ENCODE results near the gene MAP3K14. TPM values are rescaled to one million over a fixed set of nuclear protein-coding genes. Genes with fewer than 3 reads are reported as not detected.

MAP3K14 gene
- total and polyA plus RNA-seq, 4 donors = 1.2 to 7.8 (median 4.2) TPM

DNA sequence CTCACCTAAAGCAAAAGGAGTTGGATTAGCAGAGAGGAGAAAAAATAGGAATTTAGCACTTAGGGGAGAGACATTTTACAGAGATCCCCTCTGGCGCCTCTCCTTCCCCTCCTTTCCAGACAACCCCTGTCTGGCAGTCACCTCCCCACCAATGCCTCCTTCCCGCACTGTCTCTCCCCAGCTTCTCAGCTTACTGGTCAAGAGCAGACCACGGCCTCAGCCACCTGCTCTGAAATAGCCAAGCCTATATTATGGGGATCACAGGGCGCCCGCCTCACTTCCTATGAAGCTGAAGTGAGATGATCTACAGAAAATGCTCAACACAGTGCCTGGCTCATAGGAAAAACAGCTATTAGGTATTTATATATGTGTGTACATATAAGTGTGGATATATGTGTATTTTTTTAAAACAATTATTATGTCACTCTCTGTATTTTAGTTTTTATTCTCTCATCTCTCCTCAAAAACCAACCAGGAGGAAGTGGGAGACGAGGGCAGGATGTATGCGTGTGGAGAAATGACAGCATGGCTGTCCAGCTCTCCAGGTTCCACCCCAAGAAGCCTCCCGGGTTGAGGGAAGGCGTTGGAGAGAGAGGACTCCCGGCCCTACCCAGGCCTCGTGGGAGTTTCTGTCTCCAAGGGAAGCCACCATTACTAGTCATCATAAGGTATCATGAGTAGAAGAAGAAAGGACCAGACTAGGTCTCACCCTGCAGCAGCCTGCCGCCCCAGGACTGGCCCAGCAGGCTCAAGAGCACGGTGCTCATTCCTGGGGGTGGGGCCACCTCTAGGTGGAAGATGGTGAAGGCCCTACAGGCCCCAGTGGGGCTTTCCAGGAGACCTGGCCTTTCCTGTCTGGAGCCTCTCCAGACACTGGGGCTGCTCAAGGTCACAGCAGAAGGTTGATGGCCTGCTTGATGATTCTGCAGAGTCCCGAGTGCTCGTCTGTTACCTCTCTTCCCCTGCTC is 27.2 kb downstream of the MAP3K14 start:
- WGBS = 82% methylated on average over 15 of the region's 15 CpGs
- Histone ChIP-seq H3K4me3 (ENCODE audit: low read depth in 1 of 3, low read length in 3 of 3) (no peak overlapping the region), H3K27me3 (ENCODE audit: control insufficient read depth in 4 of 4, insufficient read depth in 4 of 4, low read length in 3 of 4) (no peaks in the 10 kb centered on the region), H3K27ac (ENCODE audit: low read depth in 1 of 2, low read length in 2 of 2) (peak overlapping the region in 1 of 2 donors; percentile 22), H3K36me3 (ENCODE audit: control insufficient read depth in 4 of 4, insufficient read depth in 3 of 4, low read depth in 1 of 4, low read length in 3 of 4) (peaks cover 3 to 18% (median 4%) of the 10 kb centered on the region in 4 donors), H3K4me1 (ENCODE audit: control insufficient read depth in 4 of 4, insufficient read depth in 4 of 4, low read length in 3 of 4) (peaks cover 19 to 71% (median 66%) of the 10 kb centered on the region in 4 donors), H3K9me3 (ENCODE audit: control insufficient read depth in 4 of 4, low read length in 3 of 4) (no peaks in the 10 kb centered on the region), H3K9ac (ENCODE audit: low read depth in 1 of 2, low read length in 2 of 2) (no peak overlapping the region)
- no peak for DNase-seq (ENCODE audit: low spot score)
- TF ChIP-seq ATF3 (IDR thresholded peaks at IDR 0.05) = no peak
- no peak for TF ChIP-seq MAX (IDR thresholded peaks at IDR 0.05)
- TF ChIP-seq FOXA2 (IDR thresholded peaks at IDR 0.05) = no peak
- TF ChIP-seq HNF4A (conservative IDR thresholded peaks at IDR 0.05) = no peak
- no peak for TF ChIP-seq NR2F2 (IDR thresholded peaks at IDR 0.05)
- TF ChIP-seq FOXA1 (IDR thresholded peaks at IDR 0.05) = no peak
- TF ChIP-seq, protein P1, sequence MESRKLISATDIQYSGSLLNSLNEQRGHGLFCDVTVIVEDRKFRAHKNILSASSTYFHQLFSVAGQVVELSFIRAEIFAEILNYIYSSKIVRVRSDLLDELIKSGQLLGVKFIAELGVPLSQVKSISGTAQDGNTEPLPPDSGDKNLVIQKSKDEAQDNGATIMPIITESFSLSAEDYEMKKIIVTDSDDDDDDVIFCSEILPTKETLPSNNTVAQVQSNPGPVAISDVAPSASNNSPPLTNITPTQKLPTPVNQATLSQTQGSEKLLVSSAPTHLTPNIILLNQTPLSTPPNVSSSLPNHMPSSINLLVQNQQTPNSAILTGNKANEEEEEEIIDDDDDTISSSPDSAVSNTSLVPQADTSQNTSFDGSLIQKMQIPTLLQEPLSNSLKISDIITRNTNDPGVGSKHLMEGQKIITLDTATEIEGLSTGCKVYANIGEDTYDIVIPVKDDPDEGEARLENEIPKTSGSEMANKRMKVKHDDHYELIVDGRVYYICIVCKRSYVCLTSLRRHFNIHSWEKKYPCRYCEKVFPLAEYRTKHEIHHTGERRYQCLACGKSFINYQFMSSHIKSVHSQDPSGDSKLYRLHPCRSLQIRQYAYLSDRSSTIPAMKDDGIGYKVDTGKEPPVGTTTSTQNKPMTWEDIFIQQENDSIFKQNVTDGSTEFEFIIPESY (IDR thresholded peaks at IDR 0.05) = no peak
- TF ChIP-seq SP1 (IDR thresholded peaks at IDR 0.05) = no peak
- no peak for TF ChIP-seq JUND (IDR thresholded peaks at IDR 0.05)
- no peak for TF ChIP-seq HNF4G (IDR thresholded peaks at IDR 0.05)
- TF ChIP-seq RXRA (IDR thresholded peaks at IDR 0.05) = no peak
- no peak for TF ChIP-seq YY1 (IDR thresholded peaks at IDR 0.05)
- no peak for TF ChIP-seq RAD21 (IDR thresholded peaks at IDR 0.05)
- no peak for TF ChIP-seq GABPA (IDR thresholded peaks at IDR 0.05 in 1 of 2, conservative IDR thresholded peaks at IDR 0.05 in 1 of 2)
- no peak for TF ChIP-seq REST (IDR thresholded peaks at IDR 0.05)
- TF ChIP-seq EGR1 (IDR thresholded peaks at IDR 0.05; ENCODE audit: low read depth in 2 of 2) = no peak

DNA sequence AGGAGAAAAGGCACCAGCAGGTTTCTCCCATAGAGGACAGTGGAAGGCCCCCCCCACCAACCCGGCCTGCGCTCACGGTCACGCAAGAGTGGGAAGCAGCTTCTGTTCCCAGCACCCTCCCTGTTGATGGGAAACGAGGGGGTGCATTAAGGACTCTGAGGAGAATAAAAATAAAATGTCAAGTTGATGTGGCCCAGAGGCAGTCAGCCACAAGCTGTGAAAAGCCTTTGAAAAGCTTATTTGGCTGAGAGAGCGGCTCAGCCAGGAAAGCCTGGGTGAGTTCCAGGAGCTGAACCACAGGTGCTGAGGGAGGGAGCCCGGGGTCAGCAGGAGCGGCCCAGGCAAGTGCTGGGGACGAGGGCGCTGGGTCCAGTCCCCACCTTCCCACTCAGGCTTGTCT is 28.0 kb downstream of the MAP3K14 start:
- 53% methylated on average over 10 of the region's 10 CpGs for WGBS
- Histone ChIP-seq H3K4me3 (ENCODE audit: low read depth in 1 of 3, low read length in 3 of 3) (no peak overlapping the region), H3K27me3 (ENCODE audit: control insufficient read depth in 4 of 4, insufficient read depth in 4 of 4, low read length in 3 of 4) (no peaks in the 10 kb centered on the region), H3K9ac (ENCODE audit: low read depth in 1 of 2, low read length in 2 of 2) (no peak overlapping the region), H3K4me1 (ENCODE audit: control insufficient read depth in 4 of 4, insufficient read depth in 4 of 4, low read length in 3 of 4) (peaks cover 15 to 70% (median 63%) of the 10 kb centered on the region in 4 donors), H3K27ac (ENCODE audit: low read depth in 1 of 2, low read length in 2 of 2) (peak overlapping the region in 1 of 2 donors; percentile 22), H3K9me3 (ENCODE audit: control insufficient read depth in 4 of 4, low read length in 3 of 4) (no peaks in the 10 kb centered on the region), H3K36me3 (ENCODE audit: control insufficient read depth in 4 of 4, insufficient read depth in 3 of 4, low read depth in 1 of 4, low read length in 3 of 4) (peaks cover 3 to 19% (median 5%) of the 10 kb centered on the region in 4 donors)
- TF ChIP-seq HNF4A (conservative IDR thresholded peaks at IDR 0.05) (peak in 1 of 2 donors; percentile 30), TAF1 (conservative IDR thresholded peaks at IDR 0.05) (no peak), HNF4G (IDR thresholded peaks at IDR 0.05) (no peak), MAX (IDR thresholded peaks at IDR 0.05) (no peak), SP1 (IDR thresholded peaks at IDR 0.05) (no peak), RAD21 (IDR thresholded peaks at IDR 0.05) (peak in 1 of 2 donors; percentile 11), RXRA (IDR thresholded peaks at IDR 0.05) (peak in 1 of 2 donors; percentile 18), GABPA (IDR thresholded peaks at IDR 0.05 in 1 of 2, conservative IDR thresholded peaks at IDR 0.05 in 1 of 2) (no peak), ATF3 (IDR thresholded peaks at IDR 0.05) (no peak), FOXA1 (IDR thresholded peaks at IDR 0.05) (no peak), FOXA2 (IDR thresholded peaks at IDR 0.05) (no peak), CTCF (IDR thresholded peaks at IDR 0.05; ENCODE audit: low read depth, low read length, missing input control) (no peak), NR2F2 (IDR thresholded peaks at IDR 0.05) (no peak), YY1 (IDR thresholded peaks at IDR 0.05) (no peak)
- TF ChIP-seq, protein P1 (IDR thresholded peaks at IDR 0.05) = no peak
- DNase-seq (ENCODE audit: low spot score) = no peak

Measured in liver (tissue), 9 donors.